Neural cell (in vitro differentiated cells): ENCODE data around the gene ANKRD42. TPM values are rescaled to one million over a fixed set of nuclear protein-coding genes. Genes with fewer than 3 reads are reported as not detected.

Experiments
- H2AFZ ChIP-seq: fragments of 200-600, 300-800 bp; sonication (generic), shearing (Covaris generic); 2 replicates; pipeline ENCODE4 v1.6.0; 2014; ENCODE audit warnings: low read depth, mild to moderate bottlenecking, antibody characterized with exemption, low read length, moderate library complexity
- H3F3A ChIP-seq: fragments of 200-600 bp; shearing (Covaris generic); 2 replicates; pipeline ENCODE4 v1.6.1; 2016; ENCODE audit warnings: mild to moderate bottlenecking, moderate library complexity, mixed read lengths, antibody characterized with exemption, low read length; ENCODE audit not compliant: insufficient read depth, poor library complexity, severe bottlenecking
- H3K27ac ChIP-seq: fragments of 200-600, 300-800 bp; sonication (generic), shearing (Covaris generic); 2 replicates; pipeline ENCODE4 v1.5.1; 2014; ENCODE audit warnings: mild to moderate bottlenecking, low read length, moderate library complexity
- H3K27me3 ChIP-seq: fragments of 300-800, 200-600 bp; sonication (generic), shearing (Covaris generic); 2 replicates; pipeline ENCODE4 v1.6.0; 2014; ENCODE audit warnings: mild to moderate bottlenecking, low read depth, low read length, moderate library complexity; ENCODE audit not compliant: insufficient read depth
- H3K36me3 ChIP-seq: fragments of 300-800, 200-600 bp; sonication (generic), shearing (Covaris generic); 2 replicates; pipeline ENCODE4 v1.5.1; 2014; ENCODE audit warnings: mild to moderate bottlenecking, antibody characterized with exemption, low read length, moderate library complexity; ENCODE audit not compliant: insufficient read depth
- H3K4me2 ChIP-seq: fragments of 300-800, 200-600 bp; sonication (generic), shearing (Covaris generic); 2 replicates; pipeline ENCODE4 v1.6.0; 2014; ENCODE audit warnings: mild to moderate bottlenecking, low read length
- H3K4me3 ChIP-seq: fragments of 300-800, 200-600 bp; sonication (generic), shearing (Covaris generic); 2 replicates; pipeline ENCODE4 v1.5.1; 2014; ENCODE audit warnings: mild to moderate bottlenecking, low read length, moderate library complexity
- H3K79me2 ChIP-seq: fragments of 200-600 bp; shearing (Covaris generic); replicated peaks from 2 replicates; pipeline ENCODE4 v1.6.0; 2014; ENCODE audit warnings: mild to moderate bottlenecking, low read length, moderate library complexity; ENCODE audit not compliant: insufficient read depth
- H3K9ac ChIP-seq: fragments of 300-800, 200-600 bp; sonication (generic), shearing (Covaris generic); 2 replicates; pipeline ENCODE4 v1.6.1; 2016; ENCODE audit warnings: mild to moderate bottlenecking, low read length, mixed read lengths
- H3K9me2 ChIP-seq: fragments of 200-600 bp; shearing (Covaris generic); 2 replicates; pipeline ENCODE4 v1.6.1; 2016; ENCODE audit warnings: mild to moderate bottlenecking, low read length, mixed read lengths; ENCODE audit not compliant: insufficient read depth
- H3K9me3 ChIP-seq: fragments of 200-600, 300-800 bp; sonication (generic), shearing (Covaris generic); 2 replicates; pipeline ENCODE4 v1.6.1; 2016; ENCODE audit warnings: mild to moderate bottlenecking, mixed run types, low read length, moderate library complexity, mixed read lengths
- H4K20me1 ChIP-seq: fragments of 200-600 bp; shearing (Covaris generic); 2 replicates; pipeline ENCODE4 v1.6.1; 2016; ENCODE audit warnings: mild to moderate bottlenecking, mixed run types; ENCODE audit not compliant: insufficient read depth
- CTCF ChIP-seq: fragments of 450-650 bp; IDR thresholded peaks from 2 replicates; pipeline ENCODE4 v1.5.1; 2014; ENCODE audit warnings: antibody characterized with exemption, mild to moderate bottlenecking, moderate library complexity; ENCODE audit not compliant: poor library complexity, severe bottlenecking
- EP300 ChIP-seq: fragments of 450-650 bp; conservative IDR thresholded peaks from 2 replicates; pipeline ENCODE4 v1.6.1; 2014; ENCODE audit warnings: antibody characterized with exemption, mild to moderate bottlenecking, moderate library complexity; ENCODE audit not compliant: poor library complexity, severe bottlenecking
- EZH2 ChIP-seq: fragments of 200-600, 300-800 bp; shearing (Covaris generic), sonication (generic); IDR thresholded peaks from 2 replicates; pipeline ENCODE4 v1.6.1; 2014; ENCODE audit warnings: antibody characterized with exemption, low read length, borderline replicate concordance, mild to moderate bottlenecking; ENCODE audit not compliant: insufficient read depth, poor library complexity, severe bottlenecking
- MXI1 ChIP-seq: fragments of 450-650 bp; conservative IDR thresholded peaks from 2 replicates; pipeline ENCODE4 v1.6.1; 2014; ENCODE audit warnings: antibody characterized with exemption, mild to moderate bottlenecking; ENCODE audit not compliant: poor library complexity, severe bottlenecking
- POLR2AphosphoS5 ChIP-seq: IDR thresholded peaks from 2 replicates; pipeline ENCODE4 v1.6.1; 2012
- RAD21 ChIP-seq: fragments of 450-650 bp; conservative IDR thresholded peaks from 2 replicates; pipeline ENCODE4 v1.6.1; 2014; ENCODE audit warnings: antibody characterized with exemption, mild to moderate bottlenecking, moderate library complexity
- SMC3 ChIP-seq: fragments of 450-650 bp; conservative IDR thresholded peaks from 2 replicates; pipeline ENCODE4 v1.6.1; 2014; ENCODE audit warnings: antibody characterized with exemption, mild to moderate bottlenecking, moderate library complexity; ENCODE audit not compliant: poor library complexity
- TAF1 ChIP-seq: IDR thresholded peaks from 2 replicates; pipeline ENCODE4 v1.6.1; 2012; ENCODE audit warnings: low read depth
- polyA plus RNA-seq: library from polyadenylated mRNA; depleted of rRNA; stranded (reverse); fragments of >200 nt; gene quantifications from 2 replicates; pipeline ENCODE4 v1.2.3, GENCODE V29; 2014
- TF ChIP-seq, protein P1 (sequence below): IDR thresholded peaks from 2 replicates; pipeline ENCODE4 v1.6.1; 2012; ENCODE audit warnings: borderline replicate concordance

ANKRD42 gene
- polyA plus RNA-seq, 1 donor from 2014 or later = 16.1 TPM

DNA sequence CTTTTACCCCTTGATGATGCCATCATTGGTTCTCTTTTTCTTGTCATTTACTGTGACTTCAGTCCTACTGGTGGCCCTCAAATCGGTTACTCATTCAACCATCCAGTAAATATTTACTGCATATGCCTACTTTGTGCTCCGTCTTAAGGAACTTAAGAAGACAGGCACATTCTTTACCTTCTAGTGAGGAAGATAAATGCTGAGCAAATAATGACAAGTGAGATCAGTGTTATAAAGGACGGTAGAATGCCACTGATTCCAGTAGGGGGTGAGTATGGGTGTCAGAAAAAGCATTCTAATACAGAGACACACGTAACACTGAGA, 1.6 kb downstream of the ANKRD42 start:
- Histone ChIP-seq H3K9me2 (no peaks in the 10 kb centered on the region), H2AFZ (no peak overlapping the region), H3K4me2 (peak overlapping the region; percentile 89), H3F3A (no peaks in the 10 kb centered on the region), H3K27ac (peak overlapping the region; percentile 81), H3K79me2 (peaks cover 23% of the 10 kb centered on the region), H3K27me3 (no peaks in the 10 kb centered on the region), H3K4me3 (peak overlapping the region; percentile 80), H4K20me1 (no peaks in the 10 kb centered on the region), H3K36me3 (no peaks in the 10 kb centered on the region), H3K9ac (peak overlapping the region; percentile 90), H3K9me3 (no peaks in the 10 kb centered on the region)
- no peak for TF ChIP-seq POLR2AphosphoS5

GRCh38 chr11:83195649-83196048, 2.1 kb downstream of the ANKRD42 start:
- H3K4me2 ChIP-seq = peak overlapping the region; percentile 89
- no peak overlapping the region for H3K9ac ChIP-seq
- H3K79me2 ChIP-seq = peaks cover 23% of the 10 kb centered on the region
- H3K4me3 ChIP-seq = peak overlapping the region; percentile 80
- no peaks in the 10 kb centered on the region for H3K27me3 ChIP-seq
- no peaks in the 10 kb centered on the region for H3K36me3 ChIP-seq
- no peak for TF ChIP-seq TAF1
- TF ChIP-seq EZH2 = no peak
- no peak for TF ChIP-seq CTCF
- no peak for TF ChIP-seq RAD21
- TF ChIP-seq SMC3 = no peak
- TF ChIP-seq, protein P1, sequence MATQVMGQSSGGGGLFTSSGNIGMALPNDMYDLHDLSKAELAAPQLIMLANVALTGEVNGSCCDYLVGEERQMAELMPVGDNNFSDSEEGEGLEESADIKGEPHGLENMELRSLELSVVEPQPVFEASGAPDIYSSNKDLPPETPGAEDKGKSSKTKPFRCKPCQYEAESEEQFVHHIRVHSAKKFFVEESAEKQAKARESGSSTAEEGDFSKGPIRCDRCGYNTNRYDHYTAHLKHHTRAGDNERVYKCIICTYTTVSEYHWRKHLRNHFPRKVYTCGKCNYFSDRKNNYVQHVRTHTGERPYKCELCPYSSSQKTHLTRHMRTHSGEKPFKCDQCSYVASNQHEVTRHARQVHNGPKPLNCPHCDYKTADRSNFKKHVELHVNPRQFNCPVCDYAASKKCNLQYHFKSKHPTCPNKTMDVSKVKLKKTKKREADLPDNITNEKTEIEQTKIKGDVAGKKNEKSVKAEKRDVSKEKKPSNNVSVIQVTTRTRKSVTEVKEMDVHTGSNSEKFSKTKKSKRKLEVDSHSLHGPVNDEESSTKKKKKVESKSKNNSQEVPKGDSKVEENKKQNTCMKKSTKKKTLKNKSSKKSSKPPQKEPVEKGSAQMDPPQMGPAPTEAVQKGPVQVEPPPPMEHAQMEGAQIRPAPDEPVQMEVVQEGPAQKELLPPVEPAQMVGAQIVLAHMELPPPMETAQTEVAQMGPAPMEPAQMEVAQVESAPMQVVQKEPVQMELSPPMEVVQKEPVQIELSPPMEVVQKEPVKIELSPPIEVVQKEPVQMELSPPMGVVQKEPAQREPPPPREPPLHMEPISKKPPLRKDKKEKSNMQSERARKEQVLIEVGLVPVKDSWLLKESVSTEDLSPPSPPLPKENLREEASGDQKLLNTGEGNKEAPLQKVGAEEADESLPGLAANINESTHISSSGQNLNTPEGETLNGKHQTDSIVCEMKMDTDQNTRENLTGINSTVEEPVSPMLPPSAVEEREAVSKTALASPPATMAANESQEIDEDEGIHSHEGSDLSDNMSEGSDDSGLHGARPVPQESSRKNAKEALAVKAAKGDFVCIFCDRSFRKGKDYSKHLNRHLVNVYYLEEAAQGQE = no peak
- no peak for TF ChIP-seq POLR2AphosphoS5
- no peak for TF ChIP-seq MXI1
- TF ChIP-seq EP300 = no peak
- no peaks in the 10 kb centered on the region for H3K9me2 ChIP-seq
- H2AFZ ChIP-seq = no peak overlapping the region
- no peaks in the 10 kb centered on the region for H4K20me1 ChIP-seq
- H3K27ac ChIP-seq = no peak overlapping the region
- H3F3A ChIP-seq = no peaks in the 10 kb centered on the region
- H3K9me3 ChIP-seq = no peaks in the 10 kb centered on the region

DNA sequence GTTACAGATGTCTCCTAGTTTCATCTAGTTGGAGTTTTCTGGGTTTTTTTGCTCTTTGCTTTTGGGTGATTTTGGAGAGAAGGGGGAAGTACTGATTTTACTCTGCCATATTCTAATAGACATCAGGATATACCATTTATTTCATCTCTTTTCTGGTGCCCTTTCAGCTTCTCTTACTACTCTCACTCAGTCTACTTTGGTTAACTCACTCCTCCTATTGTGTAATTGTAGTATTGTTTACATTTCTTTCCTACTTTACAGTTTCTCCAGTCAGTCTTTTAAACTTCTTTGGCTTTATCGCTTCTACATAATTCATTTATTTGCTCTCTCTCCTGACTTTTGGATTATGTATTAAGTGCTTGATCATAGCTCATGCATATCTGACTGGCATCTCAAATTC, 6.5 kb downstream of the ANKRD42 start:
- no peaks in the 10 kb centered on the region for H3K36me3 ChIP-seq
- H3F3A ChIP-seq = no peaks in the 10 kb centered on the region
- no peak overlapping the region for H2AFZ ChIP-seq
- no peak overlapping the region for H3K9ac ChIP-seq
- no peaks in the 10 kb centered on the region for H3K27me3 ChIP-seq
- no peak overlapping the region for H3K27ac ChIP-seq
- H3K4me2 ChIP-seq = no peak overlapping the region
- TF ChIP-seq EP300 (no peak), SMC3 (no peak), RAD21 (no peak), POLR2AphosphoS5 (no peak), CTCF (no peak), EZH2 (no peak), MXI1 (no peak), TAF1 (no peak)
- TF ChIP-seq, protein P1 = no peak
- no peak overlapping the region for H3K4me3 ChIP-seq
- no peaks in the 10 kb centered on the region for H3K9me3 ChIP-seq
- no peaks in the 10 kb centered on the region for H3K9me2 ChIP-seq
- peaks cover 6% of the 10 kb centered on the region for H3K79me2 ChIP-seq
- H4K20me1 ChIP-seq = no peaks in the 10 kb centered on the region
